Muscle layer of colon (tissue), 2 donors: ENCODE measurements around the gene HHIPL1.
"Not testable (repeated sequence)": the region's sequence is repeated elsewhere in the genome, so short reads cannot be mapped to it uniquely, and the experiment has no call there.

ENCODE experiments used
- H3K27ac ChIP-seq: one replicate; pipeline ENCODE4 v1.7.0; 2013; ENCODE audit warnings: low read depth, mild to moderate bottlenecking, low read length, moderate library complexity
- H3K27me3 ChIP-seq, 2 donors: one replicate each; pipeline ENCODE4 v1.7.0; 2013; ENCODE audit warnings: low read length in 2 of 2, mild to moderate bottlenecking in 2 of 2; ENCODE audit not compliant: insufficient read depth in 2 of 2, control insufficient read depth in 1 of 2
- H3K36me3 ChIP-seq: one replicate; pipeline ENCODE4 v1.7.0; 2013; ENCODE audit warnings: mild to moderate bottlenecking, low read length; ENCODE audit not compliant: insufficient read depth
- H3K4me1 ChIP-seq: one replicate; pipeline ENCODE4 v1.7.0; 2013; ENCODE audit warnings: mild to moderate bottlenecking, low read length; ENCODE audit not compliant: insufficient read depth
- H3K4me3 ChIP-seq, 2 donors: one replicate each; pipeline ENCODE4 v1.7.0; 2013; ENCODE audit warnings: low read length in 2 of 2, low read depth in 1 of 2, mild to moderate bottlenecking in 1 of 2, moderate library complexity in 1 of 2
- H3K9ac ChIP-seq: one replicate; pipeline ENCODE4 v1.7.0; 2013; ENCODE audit warnings: low read length
- H3K9me3 ChIP-seq: one replicate; pipeline ENCODE4 v1.7.0; 2013; ENCODE audit warnings: mild to moderate bottlenecking, low read length
- donor health status: abdominal sarcoma.
- donor health status: Adenocarcinoma of cecum.

HHIPL1 gene

GRCh38 chr14:99655521-99655920, 10.6 kb downstream of the HHIPL1 start:
- H3K4me1 ChIP-seq = peaks cover 6% of the 10 kb centered on the region

GRCh38 chr14:99656171-99656570, 11.2 kb downstream of the HHIPL1 start:
- Histone ChIP-seq H3K4me3 (no peak overlapping the region), H3K27me3 (peaks cover 9 to 13% of the 10 kb centered on the region in 2 donors), H3K9me3 (no peaks in the 10 kb centered on the region), H3K4me1 (peaks cover 7% of the 10 kb centered on the region), H3K9ac (no peak overlapping the region), H3K27ac (no peak overlapping the region), H3K36me3 (no peaks in the 10 kb centered on the region)

More at GRCh38 chr14:99655521-99655920, 10.6 kb downstream of the HHIPL1 start:
- Histone ChIP-seq H3K36me3 (no peaks in the 10 kb centered on the region), H3K4me3 (no peak overlapping the region), H3K27me3 (peaks cover 2 to 7% of the 10 kb centered on the region in 2 donors), H3K27ac (no peak overlapping the region), H3K9ac (no peak overlapping the region), H3K9me3 (no peaks in the 10 kb centered on the region)

- Histone ChIP-seq H3K4me3 (no peak overlapping the region), H3K36me3 (no peaks in the 10 kb centered on the region), H3K27ac (no peak overlapping the region), H3K9me3 (no peaks in the 10 kb centered on the region), H3K27me3 (peaks cover 9 to 17% of the 10 kb centered on the region in 2 donors), H3K4me1 (peaks cover 7% of the 10 kb centered on the region), H3K9ac (no peak overlapping the region)
These were observed 12.8 kb downstream of the HHIPL1 start for GRCh38 chr14:99657645-99658155.

- H3K4me1 ChIP-seq = peaks cover 7% of the 10 kb centered on the region
- no peak overlapping the region for H3K4me3 ChIP-seq
- no peak overlapping the region for H3K27ac ChIP-seq
- H3K36me3 ChIP-seq = no peaks in the 10 kb centered on the region
- H3K27me3 ChIP-seq = peaks cover 9 to 17% of the 10 kb centered on the region in 2 donors
- no peaks in the 10 kb centered on the region for H3K9me3 ChIP-seq
- no peak overlapping the region for H3K9ac ChIP-seq
These were observed 13.4 kb downstream of the HHIPL1 start for GRCh38 chr14:99658218-99658845.

- Histone ChIP-seq H3K9ac (no peak overlapping the region), H3K36me3 (no peaks in the 10 kb centered on the region), H3K9me3 (no peaks in the 10 kb centered on the region), H3K4me1 (peaks cover 7% of the 10 kb centered on the region), H3K27ac (no peak overlapping the region), H3K4me3 (no peak overlapping the region), H3K27me3 (peaks cover 9 to 17% of the 10 kb centered on the region in 2 donors)
These were observed 14.4 kb downstream of the HHIPL1 start for GRCh38 chr14:99659333-99659741.

- Histone ChIP-seq H3K4me3 (no peak overlapping the region), H3K9ac (no peak overlapping the region), H3K27me3 (peaks cover 9 to 17% of the 10 kb centered on the region in 2 donors), H3K27ac (no peak overlapping the region), H3K9me3 (no peaks in the 10 kb centered on the region), H3K36me3 (no peaks in the 10 kb centered on the region), H3K4me1 (peaks cover 7% of the 10 kb centered on the region)
These were observed 15.2 kb downstream of the HHIPL1 start for GRCh38 chr14:99660006-99660566.

- H3K36me3 ChIP-seq = no peaks in the 10 kb centered on the region
These were observed 15.9 kb downstream of the HHIPL1 start for GRCh38 chr14:99660794-99661193.

GRCh38 chr14:99661206-99661605, 16.3 kb downstream of the HHIPL1 start:
- not testable (repeated sequence) for H3K9ac ChIP-seq, H3K9me3 ChIP-seq, H3K27ac ChIP-seq, H3K36me3 ChIP-seq, H3K4me3 ChIP-seq, H3K4me1 ChIP-seq
- H3K27me3 ChIP-seq = peaks cover 9 to 17% of the 10 kb centered on the region in 2 donors

More at GRCh38 chr14:99660794-99661193, 15.9 kb downstream of the HHIPL1 start:
- Histone ChIP-seq H3K4me1 (peaks cover 7% of the 10 kb centered on the region), H3K27me3 (peaks cover 9 to 17% of the 10 kb centered on the region in 2 donors), H3K27ac (no peak overlapping the region), H3K9me3 (no peaks in the 10 kb centered on the region), H3K9ac (no peak overlapping the region), H3K4me3 (no peak overlapping the region)

GRCh38 chr14:99662846-99663245, 17.9 kb downstream of the HHIPL1 start:
- peaks cover 7% of the 10 kb centered on the region for H3K4me1 ChIP-seq
- no peaks in the 10 kb centered on the region for H3K9me3 ChIP-seq
- peaks cover 9 to 17% of the 10 kb centered on the region in 2 donors for H3K27me3 ChIP-seq
- no peak overlapping the region for H3K27ac ChIP-seq
- H3K4me3 ChIP-seq = no peak overlapping the region
- H3K36me3 ChIP-seq = no peaks in the 10 kb centered on the region
- no peak overlapping the region for H3K9ac ChIP-seq

- Histone ChIP-seq H3K27ac (no peak overlapping the region), H3K9ac (no peak overlapping the region), H3K27me3 (peaks cover 9 to 17% of the 10 kb centered on the region in 2 donors), H3K9me3 (no peaks in the 10 kb centered on the region), H3K4me3 (no peak overlapping the region), H3K4me1 (peaks cover 7% of the 10 kb centered on the region), H3K36me3 (no peaks in the 10 kb centered on the region)
These were observed 18.6 kb downstream of the HHIPL1 start for GRCh38 chr14:99663386-99664057.

GRCh38 chr14:99664058-99664936, 19.4 kb downstream of the HHIPL1 start:
- Histone ChIP-seq H3K9ac (no peak overlapping the region), H3K9me3 (no peaks in the 10 kb centered on the region), H3K27ac (no peak overlapping the region), H3K36me3 (peaks cover 4% of the 10 kb centered on the region), H3K4me3 (no peak overlapping the region), H3K4me1 (peaks cover 7% of the 10 kb centered on the region), H3K27me3 (peaks cover 9 to 17% of the 10 kb centered on the region in 2 donors)
